Measurements from ENCODE around the gene SPATA31E1.

SPATA31E1 gene

DNA sequence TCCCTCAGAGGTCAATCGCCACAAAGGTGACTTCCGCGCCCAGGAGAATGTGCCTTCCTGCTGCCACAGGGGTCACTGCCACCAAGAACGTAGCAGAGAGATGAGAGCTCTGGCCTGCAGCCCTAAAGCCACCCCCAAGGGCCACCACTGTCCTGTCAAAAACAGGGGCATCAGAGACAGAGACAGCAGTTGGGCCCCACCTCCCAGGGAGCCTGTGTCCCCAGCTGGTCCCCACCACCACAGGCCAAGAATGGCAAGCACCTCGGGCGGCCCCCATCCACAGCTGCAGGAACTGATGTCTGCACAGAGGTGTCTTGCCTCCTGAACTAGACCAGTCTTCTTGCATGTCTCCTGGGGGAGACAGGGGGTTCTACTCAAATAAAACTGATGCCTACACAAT lies 5.8 kb downstream of the SPATA31E1 start:
- no peak overlapping the region for H3K4me3 ChIP-seq (ENCODE audit: low read depth, low read length)
- DNase-seq (ENCODE audit: low read depth), result no peak
- TF ChIP-seq, protein P1, sequence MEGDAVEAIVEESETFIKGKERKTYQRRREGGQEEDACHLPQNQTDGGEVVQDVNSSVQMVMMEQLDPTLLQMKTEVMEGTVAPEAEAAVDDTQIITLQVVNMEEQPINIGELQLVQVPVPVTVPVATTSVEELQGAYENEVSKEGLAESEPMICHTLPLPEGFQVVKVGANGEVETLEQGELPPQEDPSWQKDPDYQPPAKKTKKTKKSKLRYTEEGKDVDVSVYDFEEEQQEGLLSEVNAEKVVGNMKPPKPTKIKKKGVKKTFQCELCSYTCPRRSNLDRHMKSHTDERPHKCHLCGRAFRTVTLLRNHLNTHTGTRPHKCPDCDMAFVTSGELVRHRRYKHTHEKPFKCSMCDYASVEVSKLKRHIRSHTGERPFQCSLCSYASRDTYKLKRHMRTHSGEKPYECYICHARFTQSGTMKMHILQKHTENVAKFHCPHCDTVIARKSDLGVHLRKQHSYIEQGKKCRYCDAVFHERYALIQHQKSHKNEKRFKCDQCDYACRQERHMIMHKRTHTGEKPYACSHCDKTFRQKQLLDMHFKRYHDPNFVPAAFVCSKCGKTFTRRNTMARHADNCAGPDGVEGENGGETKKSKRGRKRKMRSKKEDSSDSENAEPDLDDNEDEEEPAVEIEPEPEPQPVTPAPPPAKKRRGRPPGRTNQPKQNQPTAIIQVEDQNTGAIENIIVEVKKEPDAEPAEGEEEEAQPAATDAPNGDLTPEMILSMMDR (IDR thresholded peaks at IDR 0.05; ENCODE audit: insufficient read depth, low read depth, low read length, missing control alignments), result no peak

DNA sequence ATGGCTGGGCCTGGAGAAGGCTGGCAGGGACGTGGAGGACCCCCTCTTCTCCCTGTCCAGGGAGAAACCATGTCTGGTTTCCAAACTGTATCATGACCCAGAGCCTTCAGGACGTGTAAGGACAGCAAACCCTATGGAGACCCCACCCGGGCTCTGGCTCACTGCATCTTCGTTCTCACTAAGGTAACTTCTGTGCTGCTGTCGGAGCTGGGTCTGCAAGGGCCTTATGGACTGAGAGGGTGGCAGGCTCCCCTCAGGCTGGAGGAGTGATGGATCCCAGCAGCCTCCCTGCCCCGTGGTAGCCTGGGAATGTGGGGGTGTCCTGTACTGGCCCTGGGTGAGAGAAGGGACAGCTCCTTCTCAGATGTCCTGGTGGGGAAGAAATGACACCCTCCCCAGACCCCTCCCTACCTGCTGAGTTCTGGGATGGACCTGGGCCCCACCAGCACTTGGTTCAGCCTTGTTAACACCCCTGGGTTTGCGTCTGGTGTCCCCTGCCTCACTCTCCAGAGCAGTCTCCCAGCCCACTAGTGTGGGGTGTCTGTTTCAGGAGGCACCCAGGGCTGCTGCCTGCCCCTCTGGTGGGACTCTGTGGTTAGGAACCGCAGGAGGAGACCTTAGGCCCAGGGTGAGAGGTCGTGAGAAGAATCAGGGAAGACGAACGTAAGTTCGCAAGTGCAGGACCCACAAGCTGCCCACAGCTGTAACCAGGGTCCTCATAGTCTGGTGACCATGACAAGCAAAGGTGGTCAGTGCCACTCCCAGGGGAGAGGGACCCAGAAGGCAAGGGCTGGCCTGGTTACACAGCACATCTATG lies 6.6 kb downstream of the SPATA31E1 start:
- no peak for DNase-seq (ENCODE audit: low read depth)
- no peak overlapping the region for H3K4me3 ChIP-seq (ENCODE audit: low read depth, low read length)
- TF ChIP-seq, protein P1 (IDR thresholded peaks at IDR 0.05; ENCODE audit: insufficient read depth, low read depth, low read length, missing control alignments), result no peak

DNA sequence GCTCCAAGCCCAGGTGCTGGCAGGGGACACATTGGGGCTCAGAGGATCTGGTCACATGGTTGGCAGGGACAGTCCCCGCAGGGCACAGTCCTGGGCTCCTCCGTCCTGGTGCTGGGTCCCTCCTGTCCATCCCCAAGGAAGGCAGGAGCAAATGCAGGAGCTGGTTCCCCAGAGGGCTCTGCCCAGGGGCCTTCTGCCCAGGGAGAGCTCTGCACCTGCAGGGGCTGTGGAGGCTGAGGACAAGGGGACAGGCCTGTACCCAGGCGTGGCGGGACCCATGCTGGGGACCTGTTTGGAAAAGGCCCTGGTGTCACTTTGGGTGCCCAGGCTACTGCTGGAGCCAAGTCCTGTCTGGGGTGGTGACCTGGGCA lies 7.2 kb downstream of the SPATA31E1 start:
- H3K4me3 ChIP-seq (ENCODE audit: low read depth, low read length), result no peak overlapping the region
- TF ChIP-seq, protein P1 (IDR thresholded peaks at IDR 0.05; ENCODE audit: insufficient read depth, low read depth, low read length, missing control alignments), result no peak
- no peak for DNase-seq (ENCODE audit: low read depth)

DNA sequence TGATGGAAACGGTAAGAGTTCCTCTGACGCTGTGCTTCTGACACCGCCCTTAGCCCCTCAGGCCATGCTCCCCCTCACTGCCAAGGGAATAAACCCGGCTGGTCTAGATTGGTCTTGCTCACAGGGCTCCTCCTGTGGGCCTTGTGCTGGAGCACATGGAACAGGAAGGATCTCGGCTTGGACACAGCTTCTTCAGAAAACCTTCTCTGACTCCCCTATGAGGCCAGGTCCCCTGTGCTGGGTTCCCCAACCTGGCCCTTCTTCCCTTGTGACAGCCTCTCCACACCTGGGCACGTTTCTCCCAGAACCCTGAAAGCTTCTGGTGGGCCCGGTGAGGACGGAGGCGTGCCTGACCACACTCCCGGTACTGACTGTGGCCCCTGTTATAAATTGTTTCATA lies 8.2 kb downstream of the SPATA31E1 start:
- H3K4me3 ChIP-seq (ENCODE audit: low read depth, low read length), result no peak overlapping the region
- no peak for DNase-seq (ENCODE audit: low read depth)
- TF ChIP-seq, protein P1 (IDR thresholded peaks at IDR 0.05; ENCODE audit: insufficient read depth, low read depth, low read length, missing control alignments), result no peak

DNA sequence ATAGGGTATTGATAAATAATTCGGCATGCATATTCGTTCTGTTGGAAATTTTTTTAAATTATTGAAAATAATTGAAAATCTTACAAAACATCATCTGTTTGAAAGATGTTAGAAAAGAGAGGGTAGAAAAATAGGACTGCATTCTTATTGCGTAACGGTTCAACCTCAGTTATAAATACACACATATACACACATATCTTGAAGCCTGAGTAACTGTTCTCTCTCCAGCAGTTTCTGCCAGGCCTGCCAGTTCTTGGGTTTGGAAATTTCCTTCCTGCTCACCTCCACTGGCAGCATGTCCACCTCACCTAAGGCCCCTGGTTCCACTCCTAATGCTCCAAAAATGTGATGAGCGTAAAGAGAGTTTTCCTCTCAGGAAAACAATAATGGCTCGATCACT lies 9.1 kb downstream of the SPATA31E1 start:
- TF ChIP-seq, protein P1 (IDR thresholded peaks at IDR 0.05; ENCODE audit: insufficient read depth, low read depth, low read length, missing control alignments), result no peak
- DNase-seq (ENCODE audit: low read depth), result no peak
- no peak overlapping the region for H3K4me3 ChIP-seq (ENCODE audit: low read depth, low read length)

DNA sequence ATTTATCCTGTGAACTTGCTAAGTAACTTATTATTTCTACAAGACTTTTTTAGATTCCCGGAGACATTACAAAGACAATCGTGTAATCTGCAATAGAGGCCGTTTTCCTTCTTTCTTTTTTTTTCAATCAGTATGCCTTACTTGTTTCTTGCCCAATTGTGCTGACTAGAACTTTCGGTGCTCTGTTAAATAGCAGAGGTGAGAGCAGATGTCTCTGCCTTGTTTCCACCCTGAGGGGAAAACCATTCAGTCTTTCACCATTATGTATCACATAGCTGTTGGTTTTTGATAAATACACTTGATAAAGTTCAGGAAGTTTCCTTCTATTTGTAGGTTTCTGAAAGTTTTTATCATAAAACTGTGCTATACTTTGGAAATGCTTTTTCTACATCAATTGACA lies 10.3 kb downstream of the SPATA31E1 start:
- H3K4me3 ChIP-seq (ENCODE audit: low read depth, low read length), result no peak overlapping the region
- TF ChIP-seq, protein P1 (IDR thresholded peaks at IDR 0.05; ENCODE audit: insufficient read depth, low read depth, low read length, missing control alignments), result no peak
- no peak for DNase-seq (ENCODE audit: low read depth)

Data from GM12865 (cell line).